ENCODE data around the gene PHLPP1.

Gene PHLPP1

GRCh38 chr18:63017076-63017475, 301.7 kb downstream of the PHLPP1 start:
- Histone ChIP-seq H3K27ac (ENCODE audit: insufficient read depth, low read length, poor library complexity, severe bottlenecking) (no peak overlapping the region), H3K36me3 (ENCODE audit: control insufficient read depth, insufficient read depth, low read length) (no peaks in the 10 kb centered on the region), H3K4me3 (ENCODE audit: insufficient read depth, low read depth, low read length, poor library complexity, severe bottlenecking) (no peak overlapping the region), H3K9me3 (ENCODE audit: control insufficient read depth, low read length) (no peaks in the 10 kb centered on the region), H3K4me1 (ENCODE audit: control insufficient read depth, insufficient read depth, low read length, poor library complexity, severe bottlenecking) (no peaks in the 10 kb centered on the region), H3K27me3 (replicated peaks; ENCODE audit: control insufficient read depth, insufficient read depth, low read length, poor library complexity, severe bottlenecking) (no peaks in the 10 kb centered on the region)
- no peak for DNase-seq

GRCh38 chr18:63017977-63018376, 302.6 kb downstream of the PHLPP1 start:
- H3K4me1 ChIP-seq (ENCODE audit: control insufficient read depth, insufficient read depth, low read length, poor library complexity, severe bottlenecking) = no peaks in the 10 kb centered on the region
- no peak overlapping the region for H3K27ac ChIP-seq (ENCODE audit: insufficient read depth, low read length, poor library complexity, severe bottlenecking)
- H3K9me3 ChIP-seq (ENCODE audit: control insufficient read depth, low read length) = no peaks in the 10 kb centered on the region
- H3K27me3 ChIP-seq (replicated peaks; ENCODE audit: control insufficient read depth, insufficient read depth, low read length, poor library complexity, severe bottlenecking) = no peaks in the 10 kb centered on the region
- H3K4me3 ChIP-seq (ENCODE audit: insufficient read depth, low read depth, low read length, poor library complexity, severe bottlenecking) = no peak overlapping the region
- no peak for DNase-seq
- no peaks in the 10 kb centered on the region for H3K36me3 ChIP-seq (ENCODE audit: control insufficient read depth, insufficient read depth, low read length)

GRCh38 chr18:63022429-63023022, 307.2 kb downstream of the PHLPP1 start:
- Histone ChIP-seq H3K9me3 (ENCODE audit: control insufficient read depth, low read length) (no peaks in the 10 kb centered on the region), H3K4me1 (ENCODE audit: control insufficient read depth, insufficient read depth, low read length, poor library complexity, severe bottlenecking) (no peaks in the 10 kb centered on the region), H3K36me3 (ENCODE audit: control insufficient read depth, insufficient read depth, low read length) (no peaks in the 10 kb centered on the region), H3K27ac (ENCODE audit: insufficient read depth, low read length, poor library complexity, severe bottlenecking) (no peak overlapping the region), H3K27me3 (replicated peaks; ENCODE audit: control insufficient read depth, insufficient read depth, low read length, poor library complexity, severe bottlenecking) (no peaks in the 10 kb centered on the region), H3K4me3 (ENCODE audit: insufficient read depth, low read depth, low read length, poor library complexity, severe bottlenecking) (no peak overlapping the region)
- DNase-seq = no peak

GRCh38 chr18:63025251-63026090, 310.1 kb downstream of the PHLPP1 start:
- no peak overlapping the region for H3K27ac ChIP-seq (ENCODE audit: insufficient read depth, low read length, poor library complexity, severe bottlenecking)
- H3K9me3 ChIP-seq (ENCODE audit: control insufficient read depth, low read length) = no peaks in the 10 kb centered on the region
- no peak for DNase-seq
- H3K4me3 ChIP-seq (ENCODE audit: insufficient read depth, low read depth, low read length, poor library complexity, severe bottlenecking) = no peak overlapping the region
- H3K36me3 ChIP-seq (ENCODE audit: control insufficient read depth, insufficient read depth, low read length) = no peaks in the 10 kb centered on the region
- no peaks in the 10 kb centered on the region for H3K4me1 ChIP-seq (ENCODE audit: control insufficient read depth, insufficient read depth, low read length, poor library complexity, severe bottlenecking)
- H3K27me3 ChIP-seq (replicated peaks; ENCODE audit: control insufficient read depth, insufficient read depth, low read length, poor library complexity, severe bottlenecking) = no peaks in the 10 kb centered on the region

- Histone ChIP-seq H3K9me3 (ENCODE audit: control insufficient read depth, low read length) (no peaks in the 10 kb centered on the region), H3K4me3 (ENCODE audit: insufficient read depth, low read depth, low read length, poor library complexity, severe bottlenecking) (no peak overlapping the region), H3K36me3 (ENCODE audit: control insufficient read depth, insufficient read depth, low read length) (no peaks in the 10 kb centered on the region), H3K27ac (ENCODE audit: insufficient read depth, low read length, poor library complexity, severe bottlenecking) (no peak overlapping the region), H3K27me3 (replicated peaks; ENCODE audit: control insufficient read depth, insufficient read depth, low read length, poor library complexity, severe bottlenecking) (no peaks in the 10 kb centered on the region), H3K4me1 (ENCODE audit: control insufficient read depth, insufficient read depth, low read length, poor library complexity, severe bottlenecking) (no peaks in the 10 kb centered on the region)
- DNase-seq = no peak
Observed at GRCh38 chr18:63028380-63028779, 313.0 kb downstream of the PHLPP1 start.

Measured in effector memory CD4-positive, alpha-beta T cell (primary cell).